Smooth muscle cell of the brain vasculature (primary cell): ENCODE data around the gene CDC42BPA.

Source experiments
- DNase-seq: peaks from one replicate; pipeline ENCODE4 v3.0.0-alpha.2; 2012; ENCODE audit warnings: low read depth, low spot score

The CDC42BPA gene

GRCh38 chr1:227214207-227214606 is 104.1 kb downstream of the CDC42BPA start:
- DNase-seq: no peak

- DNase-seq: no peak
Observed at GRCh38 chr1:227213426-227213825, 104.9 kb downstream of the CDC42BPA start.

- DNase-seq: no peak
Observed at GRCh38 chr1:227212164-227212563, 106.1 kb downstream of the CDC42BPA start.

- DNase-seq: no peak
Observed at GRCh38 chr1:227210604-227211003, 107.7 kb downstream of the CDC42BPA start.

- DNase-seq: no peak
Observed at GRCh38 chr1:227197064-227197463, 121.2 kb downstream of the CDC42BPA start.

GRCh38 chr1:227192163-227192562 is 126.1 kb downstream of the CDC42BPA start:
- peak; percentile 65 for DNase-seq

GRCh38 chr1:227191607-227192006 is 126.7 kb downstream of the CDC42BPA start:
- DNase-seq: no peak

GRCh38 chr1:227190321-227190720 is 128.0 kb downstream of the CDC42BPA start:
- no peak for DNase-seq

- no peak for DNase-seq
Observed at GRCh38 chr1:227185291-227185690, 133.0 kb downstream of the CDC42BPA start.

GRCh38 chr1:227182012-227182411 is 136.3 kb downstream of the CDC42BPA start:
- no peak for DNase-seq

- DNase-seq: no peak
Observed at GRCh38 chr1:227175611-227176010, 142.7 kb downstream of the CDC42BPA start.

- no peak for DNase-seq
Observed at GRCh38 chr1:227174164-227174563, 144.1 kb downstream of the CDC42BPA start.

- DNase-seq: no peak
Observed at GRCh38 chr1:227170361-227171166, 147.7 kb downstream of the CDC42BPA start.

- DNase-seq: no peak
Observed at GRCh38 chr1:227169343-227169742, 148.9 kb downstream of the CDC42BPA start.

- DNase-seq: no peak
Observed at GRCh38 chr1:227167276-227168101, 150.8 kb downstream of the CDC42BPA start.

GRCh38 chr1:227166559-227166958 is 151.7 kb downstream of the CDC42BPA start:
- no peak for DNase-seq

- no peak for DNase-seq
Observed at GRCh38 chr1:227161470-227161869, 156.8 kb downstream of the CDC42BPA start.

GRCh38 chr1:227156520-227156919 is 161.8 kb downstream of the CDC42BPA start:
- DNase-seq: no peak

GRCh38 chr1:227155688-227156087 is 162.6 kb downstream of the CDC42BPA start:
- no peak for DNase-seq

- DNase-seq: no peak
Observed at GRCh38 chr1:227155004-227155403, 163.3 kb downstream of the CDC42BPA start.

- DNase-seq: no peak
Observed at GRCh38 chr1:227152525-227152924, 165.8 kb downstream of the CDC42BPA start.

GRCh38 chr1:227140376-227140775 is 177.9 kb downstream of the CDC42BPA start:
- no peak for DNase-seq
